HG02870 (cell line): ENCODE measurements around the gene SORCS1.
A peak's percentile ranks its signal among the peaks of the same experiment; 100 is the strongest.

Experiments
- ATAC-seq: cut with Tn5 transposase; IDR thresholded peaks from one replicate; pipeline ENCODE4 v1.9.1; 2021; ENCODE audit warnings: mild to moderate bottlenecking, moderate library complexity; ENCODE audit not compliant: unreplicated experiment

Gene SORCS1

DNA sequence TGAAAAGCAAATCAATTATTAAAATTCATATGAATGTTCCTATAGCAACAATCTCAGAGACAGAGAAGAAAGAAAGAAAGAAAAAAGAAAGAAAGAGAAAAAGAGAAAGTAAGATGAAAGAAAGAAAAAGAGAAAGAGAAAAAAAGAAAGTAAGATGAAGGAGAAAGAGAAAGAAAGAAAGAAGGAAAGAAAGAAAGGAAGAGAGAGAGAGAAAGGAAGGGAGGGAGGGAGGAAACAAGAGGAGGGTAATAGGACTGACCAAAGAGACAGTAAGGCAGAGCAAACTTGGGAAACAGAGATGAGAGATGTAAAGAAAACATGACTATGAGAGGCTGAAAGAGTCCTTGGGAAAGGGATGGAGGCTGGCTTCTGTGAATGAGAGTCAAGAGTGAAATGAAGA, 458.4 kb downstream of the SORCS1 start:
- no peak for ATAC-seq

DNA sequence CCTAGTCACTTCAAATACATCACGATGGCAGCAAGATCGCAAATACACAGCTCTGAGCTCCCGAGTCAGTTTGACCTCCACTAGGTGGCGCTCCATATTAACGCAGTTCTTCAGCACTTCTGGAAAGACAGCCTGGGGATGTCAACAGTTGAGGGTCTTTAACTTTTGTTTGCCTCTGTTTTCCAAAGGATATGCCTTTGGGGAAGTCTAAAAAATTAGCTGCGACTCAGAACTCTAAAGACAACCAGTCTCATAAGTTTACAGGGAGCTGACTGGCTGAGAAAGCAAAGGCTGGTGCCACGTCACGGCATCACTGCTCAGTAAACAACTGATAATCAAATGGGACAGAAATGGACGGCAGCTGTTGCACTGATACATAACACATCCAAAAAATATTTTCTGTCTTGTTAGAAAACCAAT, 458.8 kb downstream of the SORCS1 start:
- peak; percentile 88 for ATAC-seq

DNA sequence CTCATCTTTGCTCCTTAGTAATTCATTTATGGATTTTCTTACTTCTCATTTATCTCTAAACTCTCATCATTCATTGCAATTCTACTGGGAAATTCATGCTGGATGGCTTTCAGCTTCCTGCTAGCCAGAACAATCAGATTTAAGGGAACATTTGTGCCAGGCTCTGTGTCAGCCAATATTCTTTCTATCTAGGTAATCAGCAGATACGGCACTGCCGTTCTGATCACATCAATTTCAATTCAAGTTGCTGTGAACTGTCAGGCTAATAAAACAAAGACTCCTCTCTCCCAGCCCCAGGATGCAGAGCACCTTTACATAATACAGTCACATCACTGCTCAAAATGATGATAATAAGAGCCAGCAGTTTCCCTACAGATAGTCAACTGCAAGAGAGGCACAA, 468.3 kb downstream of the SORCS1 start:
- no peak for ATAC-seq

DNA sequence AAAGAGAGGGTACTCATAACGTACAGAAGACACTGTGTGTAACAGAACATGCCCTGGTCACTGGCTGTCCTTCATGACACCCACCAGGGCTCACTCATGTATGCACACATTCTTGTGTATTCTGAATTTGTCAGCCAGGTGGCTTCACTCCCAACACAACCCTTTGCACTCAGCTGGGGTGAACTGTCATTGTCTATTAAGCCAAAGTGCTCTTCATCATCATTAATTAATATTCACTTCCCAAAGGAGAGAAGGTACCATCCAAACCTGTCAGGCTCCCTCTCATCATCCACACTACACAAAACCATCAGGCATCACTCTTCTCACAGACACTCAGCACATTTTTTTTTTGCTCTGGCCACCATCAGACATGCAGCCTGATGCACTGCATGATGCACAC, 469.8 kb downstream of the SORCS1 start:
- ATAC-seq, result no peak

DNA sequence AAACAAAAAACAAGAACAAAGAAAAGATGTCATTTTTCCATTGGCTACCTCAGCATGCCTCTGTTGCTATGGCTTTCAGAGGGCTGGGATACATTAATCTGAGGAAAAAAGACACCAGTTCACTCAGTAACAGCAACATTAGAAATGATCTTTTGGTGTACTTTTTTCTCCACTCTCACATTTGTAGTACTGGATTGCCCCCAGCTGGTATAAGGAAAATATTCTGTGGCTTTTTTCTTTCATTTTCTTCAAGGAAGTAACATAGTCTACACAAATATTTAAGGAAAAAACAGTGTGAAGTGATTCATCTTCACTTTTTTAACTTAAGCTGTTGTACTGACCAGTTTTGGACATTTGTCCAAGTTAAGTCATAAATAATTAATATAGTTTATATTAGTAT, 482.3 kb downstream of the SORCS1 start:
- ATAC-seq, result no peak

DNA sequence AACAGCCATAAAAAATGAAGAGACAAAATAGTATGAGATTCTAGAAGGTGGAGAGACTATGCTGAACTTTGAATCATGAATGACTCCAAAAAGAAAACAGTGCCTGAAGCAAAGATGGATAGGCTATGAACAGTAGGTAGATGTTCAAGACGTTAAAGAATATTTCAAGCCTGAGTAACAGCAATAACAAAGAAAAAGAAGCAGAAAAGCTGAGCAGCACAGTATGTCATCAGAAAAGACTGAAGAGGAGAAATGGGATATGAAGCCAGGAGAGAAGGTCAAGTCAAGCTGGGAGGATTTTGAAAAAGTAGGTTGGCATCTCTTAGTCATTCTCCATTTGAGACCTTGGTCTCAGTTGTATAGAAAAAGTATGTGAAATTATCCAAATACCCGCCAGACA, 484.4 kb downstream of the SORCS1 start:
- no peak for ATAC-seq

DNA sequence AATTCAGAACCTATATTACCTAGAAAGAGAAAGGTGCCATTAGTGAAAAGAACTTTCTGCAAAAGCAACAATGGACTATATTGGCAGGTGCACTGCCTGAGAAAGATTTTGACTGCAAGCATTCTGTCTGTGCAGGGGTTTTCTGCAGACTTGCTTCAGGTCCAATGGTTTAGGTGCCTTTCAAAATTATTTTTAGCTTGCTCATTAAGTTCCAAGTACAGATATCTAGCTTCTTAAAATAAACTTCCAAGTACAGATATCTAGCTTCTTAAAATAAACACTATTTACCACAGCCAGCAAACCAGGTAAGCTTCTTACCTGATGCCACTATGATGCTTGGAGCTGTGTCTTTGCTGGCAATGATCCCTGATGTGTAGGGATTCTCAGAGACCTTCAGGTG, 485.2 kb downstream of the SORCS1 start:
- no peak for ATAC-seq

DNA sequence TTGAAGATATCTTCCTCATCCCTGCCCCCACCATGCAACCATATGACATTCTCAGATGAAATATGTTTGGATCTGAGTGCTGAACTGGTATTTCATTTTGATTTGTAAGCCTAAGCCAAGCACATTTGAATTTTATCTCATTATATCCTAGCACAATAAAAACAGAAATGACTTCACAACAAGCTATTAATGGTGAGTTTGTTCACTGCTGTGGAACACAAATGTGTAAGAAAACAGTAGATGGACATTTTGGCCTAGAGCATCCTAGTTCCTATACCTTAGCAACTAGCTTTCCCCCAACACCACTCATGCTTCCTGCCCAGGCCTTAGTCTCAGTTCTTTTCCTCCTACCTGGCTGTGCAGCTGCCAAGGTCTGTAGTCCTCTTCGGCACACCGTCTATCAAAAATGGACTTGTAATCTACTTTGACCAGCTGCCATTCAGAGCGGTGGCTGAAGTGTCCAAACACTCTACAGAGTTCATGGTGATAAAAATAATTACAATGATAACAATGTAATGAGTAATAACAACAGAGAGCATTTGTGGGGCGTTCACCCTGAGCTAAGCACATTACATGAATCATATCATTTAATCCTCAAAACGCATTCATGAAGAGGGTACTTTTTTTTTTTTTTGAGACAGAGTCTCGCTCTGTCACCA, 491.9 kb downstream of the SORCS1 start:
- no peak for ATAC-seq

DNA sequence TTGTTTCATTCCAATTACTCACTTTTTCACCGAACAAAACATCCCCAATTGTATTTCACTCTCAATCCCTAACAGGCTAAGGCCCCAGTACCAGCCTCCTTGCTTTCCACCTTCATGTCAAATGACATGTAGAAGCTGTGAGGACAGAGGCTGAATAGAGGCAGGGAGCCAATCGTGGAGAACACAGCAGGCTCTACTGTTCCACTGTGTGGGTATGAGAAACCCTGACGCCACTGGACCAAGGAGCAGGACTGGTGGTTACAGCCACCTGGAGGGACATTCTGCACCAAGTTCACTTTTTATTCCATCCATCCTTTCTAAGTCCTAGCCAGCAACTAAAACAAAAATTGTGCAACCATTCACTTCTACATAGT, 502.8 kb downstream of the SORCS1 start:
- ATAC-seq, result no peak

DNA sequence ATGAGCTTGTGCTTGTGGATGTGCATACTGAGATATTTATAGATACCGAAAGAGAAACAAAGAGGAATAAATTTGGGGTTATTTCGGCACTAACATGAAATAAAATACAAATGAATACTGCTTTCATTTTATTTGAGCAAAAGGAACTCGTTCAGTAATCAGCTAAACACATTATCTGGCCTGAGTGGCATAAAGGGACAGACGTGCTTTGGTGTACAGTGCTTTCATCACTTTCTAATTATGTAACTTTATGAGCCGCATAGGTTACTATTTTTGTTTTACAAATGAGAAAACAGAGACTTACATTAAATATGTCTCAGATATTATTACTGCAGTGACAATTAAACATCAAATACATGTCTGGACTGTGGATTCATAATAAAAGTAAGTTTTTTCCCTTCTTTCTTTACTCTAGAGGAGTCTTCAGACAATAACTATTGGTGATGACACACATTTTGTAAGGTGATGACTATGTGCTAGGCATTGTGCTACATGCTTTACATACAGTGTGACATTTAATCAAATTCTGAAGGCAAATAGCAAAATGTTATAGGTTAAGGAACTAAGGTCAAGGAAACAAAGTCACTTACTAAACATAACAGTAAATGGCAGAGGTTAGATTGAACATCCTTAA, 503.3 kb downstream of the SORCS1 start:
- no peak for ATAC-seq

DNA sequence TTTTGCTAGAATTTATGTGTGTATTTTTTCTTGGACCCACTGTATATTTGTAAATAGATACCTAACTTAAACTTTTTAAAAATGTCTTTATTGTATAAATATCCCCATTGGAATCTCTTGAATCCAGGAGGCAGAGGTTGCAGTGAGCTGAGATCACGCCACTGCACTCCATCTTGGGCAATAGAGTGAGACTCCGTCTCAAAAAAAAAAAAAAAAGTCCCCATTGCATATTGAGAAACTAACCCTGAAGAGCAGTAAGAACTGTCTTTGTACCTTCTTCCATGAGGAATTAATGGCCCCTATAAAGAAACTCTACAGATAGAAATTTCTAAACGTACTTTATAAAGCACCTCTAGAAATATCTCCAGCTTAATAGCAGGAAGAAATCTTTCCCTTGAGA, 504.0 kb downstream of the SORCS1 start:
- ATAC-seq, result no peak

DNA sequence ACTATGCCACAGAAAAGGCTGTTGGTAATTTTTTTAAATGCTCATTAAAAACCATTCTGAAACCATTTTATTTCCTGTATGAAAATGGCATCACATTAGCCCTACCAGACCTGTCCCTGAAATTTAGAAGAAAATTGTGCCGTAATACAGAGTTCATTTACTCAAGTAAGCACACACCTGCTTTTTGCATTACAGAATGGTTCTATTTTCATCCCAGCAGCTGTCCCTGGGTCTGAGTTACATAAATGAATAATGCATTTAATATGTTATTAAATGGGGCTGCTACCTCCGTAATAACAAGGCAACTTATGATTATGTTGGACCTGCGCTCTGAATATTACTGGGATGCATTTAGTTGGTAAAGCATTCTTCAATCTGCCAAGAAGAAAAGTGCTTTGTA, 508.9 kb downstream of the SORCS1 start:
- no peak for ATAC-seq

DNA sequence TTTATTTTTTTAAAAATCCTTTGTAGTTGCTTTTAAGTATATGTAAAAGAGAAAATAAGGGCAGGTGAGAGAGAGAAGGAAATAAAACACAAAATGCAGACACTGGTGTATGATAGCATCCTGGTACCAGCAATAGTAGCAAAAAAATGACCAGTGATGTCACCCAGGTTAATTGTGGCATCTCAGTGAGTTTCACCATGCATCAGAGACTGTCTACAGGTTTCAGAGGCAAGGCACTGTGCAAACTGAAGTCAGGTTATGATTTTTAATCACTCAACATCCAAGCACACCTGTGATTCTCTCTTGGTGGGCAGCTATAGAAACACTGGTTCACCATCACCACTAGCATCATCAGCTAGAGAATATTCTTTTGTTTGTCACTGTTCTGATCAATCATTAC, 509.3 kb downstream of the SORCS1 start:
- ATAC-seq, result no peak

DNA sequence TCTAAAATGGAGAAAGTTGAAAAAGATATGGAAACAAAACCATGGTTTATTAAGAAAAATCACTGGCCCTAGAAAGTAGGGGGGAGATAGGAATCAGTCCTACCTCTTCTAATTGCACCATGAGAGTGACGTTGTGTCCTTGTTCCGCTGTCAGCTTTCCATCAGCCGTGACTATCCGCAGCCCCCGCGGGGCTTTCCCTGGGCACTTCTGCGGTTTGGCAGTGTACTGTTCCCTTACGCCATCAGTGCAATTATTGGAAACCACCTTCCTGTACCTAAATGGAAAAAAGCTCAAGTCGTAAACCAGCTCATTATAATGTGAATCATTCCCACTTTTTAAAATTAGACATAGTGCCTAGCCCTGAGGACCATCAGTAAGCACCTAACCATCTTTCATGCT, 512.2 kb downstream of the SORCS1 start:
- ATAC-seq, result no peak

DNA sequence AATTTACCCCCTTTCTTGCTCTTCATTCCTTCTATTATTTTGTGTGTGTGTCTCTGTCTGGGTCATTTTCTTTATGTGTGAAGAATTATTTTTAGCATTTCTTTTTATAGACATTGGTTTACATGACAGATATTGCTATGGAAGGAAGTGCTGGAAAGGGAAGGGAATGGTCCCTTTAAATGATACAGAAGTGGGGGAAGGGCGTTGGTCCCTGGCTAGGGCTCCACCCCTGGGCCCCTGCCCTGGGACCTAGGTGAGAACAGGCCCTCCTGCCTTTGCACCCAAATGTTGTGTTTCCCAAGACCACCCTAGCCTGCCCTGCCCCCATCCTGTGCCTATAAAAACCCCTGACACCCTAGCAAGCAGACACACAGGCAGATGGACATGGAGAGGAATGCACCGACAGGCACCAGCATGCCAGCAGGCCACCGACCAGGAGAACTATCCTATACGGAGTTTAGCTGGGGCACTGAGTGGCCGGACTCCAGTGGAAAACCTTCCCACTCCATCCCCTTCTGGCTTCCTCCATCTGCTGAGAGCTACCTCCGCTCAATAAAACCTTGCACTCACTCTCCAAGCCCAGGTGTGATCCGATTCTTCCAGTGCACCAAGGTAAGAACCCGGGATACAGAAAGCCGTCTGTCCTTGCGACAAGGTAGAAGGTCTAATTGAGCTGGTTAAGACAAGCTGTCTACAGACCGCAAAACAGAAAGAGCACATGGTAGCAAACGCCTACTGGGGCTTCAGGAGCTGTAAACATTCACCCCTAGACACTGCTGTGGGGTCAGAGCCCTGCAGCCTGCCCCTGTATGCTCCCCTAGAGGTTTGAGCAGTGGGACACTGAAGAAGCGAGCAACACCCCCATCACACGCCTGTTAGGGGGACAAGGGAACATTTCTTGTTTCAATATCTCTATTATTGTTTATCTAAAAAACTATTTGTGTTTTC, 515.7 kb downstream of the SORCS1 start:
- no peak for ATAC-seq

DNA sequence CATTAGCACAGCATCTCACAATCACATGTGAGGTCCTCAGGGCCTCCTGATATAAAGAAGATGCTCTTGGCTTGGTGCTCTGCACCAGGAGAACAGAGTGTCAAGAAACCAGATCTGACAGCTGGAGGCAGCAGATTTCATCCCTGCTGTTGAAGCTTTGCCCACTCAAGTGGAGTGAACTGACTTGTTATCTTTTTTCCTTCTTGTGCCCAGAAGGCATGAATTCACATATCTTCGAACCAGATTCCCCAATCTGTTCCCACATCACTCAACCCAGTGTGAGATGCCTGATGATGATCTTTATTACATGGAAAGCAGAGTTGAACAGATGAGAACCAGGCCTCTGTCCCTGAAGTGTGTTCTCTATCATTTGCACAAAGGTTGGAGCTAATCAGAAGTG, 521.0 kb downstream of the SORCS1 start:
- no peak for ATAC-seq

DNA sequence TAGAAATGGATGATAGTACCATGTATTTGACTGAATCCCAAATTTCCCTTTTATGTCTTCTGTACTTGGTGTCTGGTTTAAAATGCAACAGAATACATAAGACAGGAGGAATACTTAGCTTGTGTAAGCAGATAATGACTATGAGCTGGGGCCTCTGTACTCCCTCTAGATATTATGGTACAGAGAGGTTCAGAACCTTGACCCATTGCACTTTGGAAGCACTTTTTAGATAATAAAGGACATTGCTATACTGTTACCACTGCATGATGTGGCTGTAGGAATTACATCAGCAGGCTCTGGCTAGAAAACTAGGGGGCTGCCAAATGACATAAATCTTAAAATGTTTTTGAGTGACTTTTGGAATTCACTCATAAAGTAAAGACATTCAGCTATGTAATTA, 526.6 kb downstream of the SORCS1 start:
- no peak for ATAC-seq

DNA sequence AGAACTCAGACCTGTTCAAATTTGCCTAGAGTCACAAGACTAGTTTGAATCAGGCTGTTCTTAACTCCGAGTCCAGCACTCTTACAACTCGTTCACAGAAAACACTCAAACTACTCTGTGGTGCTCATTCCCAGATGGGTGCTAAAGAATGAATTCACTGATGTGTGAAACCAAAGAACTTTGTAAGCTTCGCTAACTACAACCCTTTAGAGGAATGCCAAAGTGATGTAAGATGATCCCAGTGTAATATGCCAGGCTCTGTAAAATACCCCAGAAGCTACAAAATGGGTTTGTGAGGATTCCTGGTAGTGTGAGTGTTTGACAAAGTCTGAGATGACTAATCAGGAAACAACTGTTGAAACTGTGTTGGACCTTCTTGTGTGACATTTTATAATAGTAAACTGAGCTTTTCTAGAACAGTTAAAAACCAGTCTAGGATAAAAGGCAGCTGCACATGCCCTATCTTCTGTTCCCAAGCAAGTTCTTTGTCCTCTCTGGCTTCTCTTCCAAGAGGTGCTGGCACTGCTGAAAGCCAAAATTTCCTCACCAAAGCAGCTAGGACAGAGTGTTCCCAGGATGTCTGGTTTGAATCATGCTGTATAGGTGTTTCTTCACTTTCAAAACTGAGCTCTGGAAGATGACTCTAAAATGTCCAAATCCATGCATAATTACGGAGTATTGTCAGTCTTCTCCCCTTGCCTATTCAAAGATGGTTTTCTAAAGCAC, 527.6 kb downstream of the SORCS1 start:
- ATAC-seq, result no peak

DNA sequence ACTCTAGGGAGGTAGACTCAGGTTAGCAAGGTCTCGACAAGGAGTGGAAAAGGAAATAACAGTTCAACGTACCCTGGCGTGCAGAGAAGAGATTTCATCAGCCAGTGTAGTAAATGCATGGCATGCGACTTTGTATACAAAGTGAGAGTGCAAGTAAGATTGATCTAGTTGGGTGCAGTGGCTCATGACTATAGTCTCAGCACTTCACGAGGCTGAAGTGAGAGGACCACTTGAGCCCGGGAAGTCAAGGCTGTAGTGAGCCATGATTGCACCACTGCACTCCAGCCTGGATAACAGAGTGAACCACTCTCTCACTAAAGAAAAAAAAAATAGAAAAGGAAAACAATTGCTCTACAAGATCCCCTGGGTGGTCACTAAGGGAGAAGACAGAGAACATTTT, 528.6 kb downstream of the SORCS1 start:
- no peak for ATAC-seq

DNA sequence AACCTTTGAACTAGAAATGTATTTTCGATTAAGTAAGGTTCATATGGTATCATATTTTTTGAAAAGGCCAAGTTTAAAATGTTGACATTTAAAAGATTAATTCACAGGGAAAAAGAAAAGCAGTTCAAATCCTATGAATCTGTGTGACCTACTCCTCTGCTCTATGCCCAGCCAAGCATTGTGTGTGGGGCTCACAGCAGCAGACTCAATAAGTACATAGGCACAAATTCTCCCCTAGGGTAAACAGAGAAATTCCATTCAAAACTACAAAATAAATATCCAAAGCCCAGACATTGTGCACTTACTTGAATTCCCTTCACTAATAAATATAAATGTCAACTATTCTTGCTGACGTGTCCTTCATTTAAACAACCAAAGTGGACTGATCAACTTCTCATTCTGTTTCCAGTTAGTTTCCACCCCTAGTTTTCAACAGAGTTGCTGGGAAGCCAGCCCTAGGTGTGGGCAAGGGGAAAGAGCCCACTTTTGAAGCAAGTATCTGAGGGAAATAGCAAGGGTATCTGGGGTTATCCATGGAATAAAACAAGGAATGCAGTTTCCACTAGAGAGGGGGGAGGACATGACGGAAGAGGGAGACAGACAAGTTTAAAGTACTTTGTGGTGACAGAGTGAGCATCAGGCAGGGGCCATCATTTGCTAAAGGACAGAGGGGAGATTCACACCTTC, 533.3 kb downstream of the SORCS1 start:
- no peak for ATAC-seq

DNA sequence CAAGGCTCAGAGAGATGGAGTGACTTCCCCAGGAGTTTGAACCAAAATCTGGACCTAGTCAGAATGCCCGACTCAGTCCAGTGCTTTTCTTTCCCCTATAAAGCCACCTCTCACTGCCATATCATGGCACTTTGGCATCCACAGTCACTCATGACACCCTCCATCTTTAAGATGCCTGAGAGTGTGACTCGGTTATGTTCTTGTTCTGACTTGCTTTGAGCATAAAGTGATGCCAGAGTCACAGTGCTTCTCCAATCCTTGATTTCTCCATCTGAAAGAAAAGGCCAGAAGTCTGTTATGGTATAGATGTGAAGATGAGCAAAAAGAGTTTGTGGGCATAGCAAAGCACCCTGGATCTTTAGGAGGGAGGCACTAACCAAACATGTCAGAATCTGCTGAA, 538.1 kb downstream of the SORCS1 start:
- no peak for ATAC-seq
